Natural killer cell treated with Interleukin-12 subunit alpha and Interleukin-12 subunit beta and Interleukin-15 and Interleukin-18, amount 100 ng/mL, for 72 hours (primary cell): ENCODE data around the gene HAAO. TPM values are rescaled to one million over a fixed set of nuclear protein-coding genes. Genes with fewer than 3 reads are reported as not detected.
"Not testable (repeated sequence)": the region's sequence is repeated elsewhere in the genome, so short reads cannot be mapped to it uniquely, and the experiment has no call there.

Experiments
- ATAC-seq, 2 donors: fragments of 150-1000 bp; cut with Tn5 transposase in 1 of 2; sonication (Bioruptor Pico), chemical (Tn5 transposase) in 1 of 2; 2 replicates each; pipeline ENCODE4 v1.10.0; 2021
- DNase-seq: peaks from one replicate; pipeline ENCODE4 v3.0.0; 2022; ENCODE audit warnings: low spot score
- H3K27ac Mint-ChIP-seq, 2 donors: 1 replicate in 1 of 2; 2 replicates in 1 of 2; pipeline ENCODE4 v1.8.0; 2022; ENCODE audit warnings: mixed read lengths in 2 of 2, mild to moderate bottlenecking in 1 of 2, moderate library complexity in 1 of 2
- H3K27me3 Mint-ChIP-seq, 2 donors: 1 replicate in 1 of 2; 2 replicates in 1 of 2; pipeline ENCODE4 v1.8.0; 2022; ENCODE audit warnings: mixed read lengths in 2 of 2
- H3K36me3 Mint-ChIP-seq: one replicate; pipeline ENCODE4 v1.8.0; 2022; ENCODE audit warnings: mixed read lengths
- H3K4me1 Mint-ChIP-seq, 2 donors: 1 replicate in 1 of 2; 2 replicates in 1 of 2; pipeline ENCODE4 v1.8.0; 2022; ENCODE audit warnings: low read depth in 2 of 2, mixed read lengths in 2 of 2, mild to moderate bottlenecking in 1 of 2
- H3K4me3 Mint-ChIP-seq: one replicate; pipeline ENCODE4 v1.8.0; 2022; ENCODE audit warnings: mixed read lengths
- H3K9me3 Mint-ChIP-seq: 2 replicates; pipeline ENCODE4 v1.8.0; 2022; ENCODE audit warnings: mixed read lengths
- total RNA-seq, 2 donors: library from RNA; stranded (reverse); gene quantifications; one replicate each; pipeline ENCODE4 v1.2.3, GENCODE V29; 2022

Gene HAAO
- total RNA-seq, 2 donors from 2014 or later, result not detected

- Mint-ChIP-seq H3K4me3 (peak overlapping the region; percentile 19), H3K27me3 (no peaks in the 10 kb centered on the region), H3K27ac (peak overlapping the region in 1 of 2 donors; percentile 32), H3K36me3 (no peaks in the 10 kb centered on the region), H3K4me1 (peaks cover 15 to 16% of the 10 kb centered on the region in 2 donors), H3K9me3 (no peaks in the 10 kb centered on the region)
- no peak for DNase-seq
- ATAC-seq, result no peak
These were observed 39.3 kb downstream of the HAAO start for GRCh38 chr2:42752816-42753813.

- H3K9me3 Mint-ChIP-seq, result no peaks in the 10 kb centered on the region
- H3K4me1 Mint-ChIP-seq, result peaks cover 15 to 16% of the 10 kb centered on the region in 2 donors
- peak overlapping the region in 1 of 2 donors; percentile 32 for H3K27ac Mint-ChIP-seq
- DNase-seq (no peak), ATAC-seq (peak in 1 of 2 donors; percentile 47)
- no peaks in the 10 kb centered on the region for H3K36me3 Mint-ChIP-seq
- H3K27me3 Mint-ChIP-seq, result no peaks in the 10 kb centered on the region
- H3K4me3 Mint-ChIP-seq, result peak overlapping the region; percentile 19
These were observed 40.1 kb downstream of the HAAO start for GRCh38 chr2:42752314-42752713.

GRCh38 chr2:42748840-42749239 is 43.5 kb downstream of the HAAO start:
- Mint-ChIP-seq H3K9me3 (no peaks in the 10 kb centered on the region), H3K4me3 (no peak overlapping the region), H3K27ac (no peak overlapping the region)

GRCh38 chr2:42747422-42747821 is 45.0 kb downstream of the HAAO start:
- Mint-ChIP-seq H3K4me3 (no peak overlapping the region), H3K9me3 (no peaks in the 10 kb centered on the region), H3K4me1 (peaks cover 1 to 3% of the 10 kb centered on the region in 2 donors), H3K27ac (no peak overlapping the region), H3K36me3 (no peaks in the 10 kb centered on the region), H3K27me3 (no peaks in the 10 kb centered on the region)
- ATAC-seq (no peak), DNase-seq (no peak)

More at GRCh38 chr2:42748840-42749239, 43.5 kb downstream of the HAAO start:
- Mint-ChIP-seq H3K36me3 (no peaks in the 10 kb centered on the region), H3K27me3 (no peaks in the 10 kb centered on the region), H3K4me1 (peaks cover 6 to 13% of the 10 kb centered on the region in 2 donors)
- DNase-seq (no peak), ATAC-seq (no peak)

GRCh38 chr2:42744545-42745082 is 47.8 kb downstream of the HAAO start:
- Mint-ChIP-seq H3K36me3 (peaks cover 5% of the 10 kb centered on the region), H3K4me1 (peaks cover 0 to 5% of the 10 kb centered on the region in 2 donors), H3K27ac (no peak overlapping the region), H3K9me3 (no peaks in the 10 kb centered on the region), H3K4me3 (no peak overlapping the region), H3K27me3 (no peaks in the 10 kb centered on the region)
- DNase-seq (no peak), ATAC-seq (no peak)

- no peak overlapping the region for H3K27ac Mint-ChIP-seq
- no peaks in the 10 kb centered on the region for H3K9me3 Mint-ChIP-seq
- peaks cover 8% of the 10 kb centered on the region for H3K36me3 Mint-ChIP-seq
- ATAC-seq, result no peak
- DNase-seq, result no peak
- H3K27me3 Mint-ChIP-seq, result no peaks in the 10 kb centered on the region
- no peak overlapping the region for H3K4me3 Mint-ChIP-seq
- H3K4me1 Mint-ChIP-seq, result peaks cover 2 to 5% of the 10 kb centered on the region in 2 donors
These were observed 48.8 kb downstream of the HAAO start for GRCh38 chr2:42743659-42743990.

- no peak for DNase-seq
- Mint-ChIP-seq H3K4me3 (no peak overlapping the region), H3K27me3 (no peaks in the 10 kb centered on the region), H3K4me1 (peaks cover 2 to 5% of the 10 kb centered on the region in 2 donors), H3K9me3 (no peaks in the 10 kb centered on the region), H3K36me3 (peaks cover 8% of the 10 kb centered on the region), H3K27ac (no peak overlapping the region)
- ATAC-seq, result no peak
These were observed 49.4 kb downstream of the HAAO start for GRCh38 chr2:42742740-42743658.

- DNase-seq, result no peak
- no peak for ATAC-seq
- Mint-ChIP-seq H3K36me3 (peaks cover 13% of the 10 kb centered on the region), H3K4me3 (no peak overlapping the region), H3K9me3 (peaks cover under 1% of the 10 kb centered on the region), H3K27me3 (no peaks in the 10 kb centered on the region), H3K4me1 (peaks cover 2 to 5% of the 10 kb centered on the region in 2 donors), H3K27ac (peak overlapping the region in 1 of 2 donors; percentile 45)
These were observed 51.2 kb downstream of the HAAO start for GRCh38 chr2:42741140-42741539.

GRCh38 chr2:42736598-42737322 is 55.6 kb downstream of the HAAO start:
- Mint-ChIP-seq H3K9me3 (peaks cover 14% of the 10 kb centered on the region), H3K4me1 (peaks cover 2 to 5% of the 10 kb centered on the region in 2 donors), H3K4me3 (no peak overlapping the region), H3K27ac (no peak overlapping the region), H3K27me3 (no peaks in the 10 kb centered on the region), H3K36me3 (peaks cover 39% of the 10 kb centered on the region)
- DNase-seq (no peak), ATAC-seq (no peak)

GRCh38 chr2:42733852-42734251 is 58.5 kb downstream of the HAAO start:
- H3K4me1 Mint-ChIP-seq, result no peaks in the 10 kb centered on the region
- H3K27ac Mint-ChIP-seq, result no peak overlapping the region
- peaks cover 14% of the 10 kb centered on the region for H3K9me3 Mint-ChIP-seq
- H3K4me3 Mint-ChIP-seq, result no peak overlapping the region
- no peak for ATAC-seq
- no peak for DNase-seq
- H3K36me3 Mint-ChIP-seq, result peaks cover 44% of the 10 kb centered on the region
- no peaks in the 10 kb centered on the region for H3K27me3 Mint-ChIP-seq

GRCh38 chr2:42731316-42731715 is 61.1 kb downstream of the HAAO start:
- Mint-ChIP-seq H3K36me3 (peaks cover 38% of the 10 kb centered on the region), H3K9me3 (peaks cover 14% of the 10 kb centered on the region)
- not testable (repeated sequence) for H3K27ac Mint-ChIP-seq, H3K27me3 Mint-ChIP-seq, DNase-seq, H3K4me3 Mint-ChIP-seq, ATAC-seq, H3K4me1 Mint-ChIP-seq

GRCh38 chr2:42726680-42727079 is 65.7 kb downstream of the HAAO start:
- no peaks in the 10 kb centered on the region for H3K27me3 Mint-ChIP-seq

GRCh38 chr2:42725657-42726056 is 66.7 kb downstream of the HAAO start:
- no peak for DNase-seq
- peaks cover 2 to 8% of the 10 kb centered on the region in 2 donors for H3K4me1 Mint-ChIP-seq
- no peaks in the 10 kb centered on the region for H3K9me3 Mint-ChIP-seq
- H3K27ac Mint-ChIP-seq, result no peak overlapping the region
- H3K36me3 Mint-ChIP-seq, result peaks cover 6% of the 10 kb centered on the region
- ATAC-seq, result peak in 1 of 2 donors; percentile 32
- H3K27me3 Mint-ChIP-seq, result no peaks in the 10 kb centered on the region
- H3K4me3 Mint-ChIP-seq, result no peak overlapping the region

More at GRCh38 chr2:42726680-42727079, 65.7 kb downstream of the HAAO start:
- Mint-ChIP-seq H3K4me1 (peaks cover 2 to 8% of the 10 kb centered on the region in 2 donors), H3K4me3 (no peak overlapping the region), H3K36me3 (peaks cover 12% of the 10 kb centered on the region), H3K9me3 (no peaks in the 10 kb centered on the region), H3K27ac (no peak overlapping the region)
- ATAC-seq (peak in 1 of 2 donors; percentile 52), DNase-seq (no peak)
